GM18861 (cell line): ENCODE data around the gene RBM7.

Source experiments
- ATAC-seq: cut with Tn5 transposase; IDR thresholded peaks from one replicate; pipeline ENCODE4 v1.9.1; 2021; ENCODE audit not compliant: unreplicated experiment

The RBM7 gene

GRCh38 chr11:114447444-114447843 lies 47.0 kb downstream of the RBM7 start:
- ATAC-seq, result no peak

- ATAC-seq, result no peak
Observed at GRCh38 chr11:114447892-114448291, 47.4 kb downstream of the RBM7 start.

GRCh38 chr11:114448749-114449482 lies 48.5 kb downstream of the RBM7 start:
- no peak for ATAC-seq

GRCh38 chr11:114449845-114450244 lies 49.4 kb downstream of the RBM7 start:
- ATAC-seq, result no peak

- no peak for ATAC-seq
Observed at GRCh38 chr11:114452399-114452798, 51.9 kb downstream of the RBM7 start.
